CD8-positive, alpha-beta memory T cell (primary cell): ENCODE results near the gene USPL1. TPM values are rescaled to one million over a fixed set of nuclear protein-coding genes. Genes with fewer than 3 reads are reported as not detected.
A peak's percentile ranks its signal among the peaks of the same experiment; 100 is the strongest.
"Not testable (repeated sequence)": the region's sequence is repeated elsewhere in the genome, so short reads cannot be mapped to it uniquely, and the experiment has no call there.

Experiments used
- CTCF ChIA-PET: fragments of 350-600 bp; sonication (Branson Sonifier 250); formaldehyde crosslinking; loops from one replicate; lab custom pipeline; 2021; ENCODE audit warnings: antibody characterized with exemption; lab: Charles Lee
- POLR2A ChIA-PET: fragments of 350-600 bp; sonication (Branson Sonifier 250); formaldehyde crosslinking; loops from one replicate; lab custom pipeline; 2021; ENCODE audit warnings: antibody characterized with exemption; lab: Charles Lee
- DNase-seq, 5 donors: peaks; one replicate each; pipeline versions ENCODE4 v3.0.0 to v3.0.0-alpha.2; 2020 to 2022; ENCODE audit warnings: mixed read lengths in 1 of 5
- H3K27ac ChIP-seq: one replicate; pipeline ENCODE4 v1.7.0; 2013; ENCODE audit warnings: low read depth, mild to moderate bottlenecking, low read length, moderate library complexity
- H3K27me3 ChIP-seq: 2 replicates; pipeline ENCODE4 v1.7.0; 2013; ENCODE audit warnings: low read length, mild to moderate bottlenecking; ENCODE audit not compliant: insufficient read depth, poor library complexity, severe bottlenecking
- H3K36me3 ChIP-seq: 2 replicates; pipeline ENCODE4 v1.7.0; 2013; ENCODE audit warnings: mild to moderate bottlenecking, low read length, moderate library complexity; ENCODE audit not compliant: insufficient read depth
- H3K4me1 ChIP-seq: 2 replicates; pipeline ENCODE4 v1.7.0; 2013; ENCODE audit warnings: mild to moderate bottlenecking, low read length, moderate library complexity; ENCODE audit not compliant: insufficient read depth
- H3K4me3 ChIP-seq: 2 replicates; pipeline ENCODE4 v1.7.0; 2013; ENCODE audit warnings: mild to moderate bottlenecking, low read length
- H3K9me3 ChIP-seq: 2 replicates; pipeline ENCODE4 v1.7.0; 2013; ENCODE audit warnings: mild to moderate bottlenecking, low read length
- H3K27ac Mint-ChIP-seq, 8 donors: one replicate each; pipeline ENCODE4 v1.8.0; 2020 to 2021; ENCODE audit warnings: mixed read lengths in 8 of 8, mild to moderate bottlenecking in 6 of 8, inconsistent platforms in 3 of 8, moderate library complexity in 3 of 8
- H3K27me3 Mint-ChIP-seq, 2 donors: one replicate each; pipeline ENCODE4 v1.8.0; 2020 to 2021; ENCODE audit warnings: mixed read lengths in 2 of 2, mild to moderate bottlenecking in 1 of 2, moderate library complexity in 1 of 2
- H3K36me3 Mint-ChIP-seq, 3 donors: one replicate each; pipeline ENCODE4 v1.8.0; 2020 to 2021; ENCODE audit warnings: mixed read lengths in 3 of 3, inconsistent platforms in 1 of 3, mild to moderate bottlenecking in 1 of 3
- H3K4me1 Mint-ChIP-seq, 3 donors: one replicate each; pipeline ENCODE4 v1.8.0; 2020 to 2021; ENCODE audit warnings: mixed read lengths in 3 of 3, inconsistent platforms in 1 of 3, mild to moderate bottlenecking in 1 of 3
- H3K4me3 Mint-ChIP-seq, 7 donors: one replicate each; pipeline ENCODE4 v1.8.0; 2020 to 2021; ENCODE audit warnings: mixed read lengths in 7 of 7, mild to moderate bottlenecking in 6 of 7, moderate library complexity in 4 of 7, inconsistent platforms in 2 of 7
- H3K9me3 Mint-ChIP-seq, 5 donors: one replicate each; pipeline ENCODE4 v1.8.0; 2020 to 2022; ENCODE audit warnings: mixed read lengths in 5 of 5, mild to moderate bottlenecking in 3 of 5, moderate library complexity in 2 of 5, inconsistent platforms in 1 of 5
- polyA plus RNA-seq: library from polyadenylated mRNA; unstranded; fragments of 300-500 nt; fragmentation: Illumina TruSeq; gene quantifications from one replicate; pipeline ENCODE4 v1.2.3, GENCODE V29; 2021
- total RNA-seq, 2 experiments: library from RNA; stranded (reverse); gene quantifications; one replicate each; pipeline ENCODE4 v1.2.3, GENCODE V29; 2021

Gene USPL1
- total and polyA plus RNA-seq, 3 experiments from 2014 or later: 15.4 to 16.8 (median 15.6) TPM

- no peaks in the 10 kb centered on the region for H3K9me3 ChIP-seq
- peaks cover 20 to 43% (median 37%) of the 10 kb centered on the region in 3 donors for H3K4me1 Mint-ChIP-seq
- H3K4me1 ChIP-seq: no peaks in the 10 kb centered on the region
- no peak overlapping the region for H3K4me3 ChIP-seq
- H3K9me3 Mint-ChIP-seq: no peaks in the 10 kb centered on the region
- peaks cover 46% of the 10 kb centered on the region for H3K36me3 ChIP-seq
- no peaks in the 10 kb centered on the region for H3K27me3 Mint-ChIP-seq
- peak overlapping the region in 4 of 8 donors; percentile 6 to 61 (median 52) for H3K27ac Mint-ChIP-seq
- no peak overlapping the region for H3K4me3 Mint-ChIP-seq
- POLR2A ChIA-PET: interaction anchor here (1.0 kb wide), 1 partner anchor 18 kb away, joined by 3 read pairs; no protein-coding TSS in a partner anchor
- H3K27ac ChIP-seq: no peak overlapping the region
- H3K27me3 ChIP-seq: no peaks in the 10 kb centered on the region
- peaks cover 10 to 91% (median 29%) of the 10 kb centered on the region in 3 donors for H3K36me3 Mint-ChIP-seq
- CTCF ChIA-PET: no interaction called here
- no peak for DNase-seq
Observed at GRCh38 chr13:30647420-30647819, 29.7 kb downstream of the USPL1 start.

- H3K27ac ChIP-seq: no peak overlapping the region
- DNase-seq: no peak
- H3K4me1 ChIP-seq: no peaks in the 10 kb centered on the region
- Mint-ChIP-seq H3K4me1 (peaks cover 25 to 48% (median 43%) of the 10 kb centered on the region in 3 donors), H3K27me3 (no peaks in the 10 kb centered on the region), H3K36me3 (peaks cover 10 to 91% (median 27%) of the 10 kb centered on the region in 3 donors), H3K9me3 (no peaks in the 10 kb centered on the region), H3K27ac (peak overlapping the region in 5 of 8 donors; percentile 13 to 76 (median 34)), H3K4me3 (no peak overlapping the region)
- no peaks in the 10 kb centered on the region for H3K9me3 ChIP-seq
- peaks cover 40% of the 10 kb centered on the region for H3K36me3 ChIP-seq
- POLR2A ChIA-PET: interaction anchor here (1.0 kb wide), 1 partner anchor 18 kb away, joined by 3 read pairs; no protein-coding TSS in a partner anchor
- no peaks in the 10 kb centered on the region for H3K27me3 ChIP-seq
- H3K4me3 ChIP-seq: no peak overlapping the region
- CTCF ChIA-PET: no interaction called here
Observed at GRCh38 chr13:30647824-30648521, 30.3 kb downstream of the USPL1 start.

GRCh38 chr13:30648522-30649012, 30.8 kb downstream of the USPL1 start:
- Histone ChIP-seq H3K27me3 (no peaks in the 10 kb centered on the region), H3K4me3 (no peak overlapping the region), H3K27ac (no peak overlapping the region), H3K4me1 (no peaks in the 10 kb centered on the region), H3K36me3 (peaks cover 35% of the 10 kb centered on the region), H3K9me3 (no peaks in the 10 kb centered on the region)
- Mint-ChIP-seq H3K27ac (peak overlapping the region in 5 of 8 donors; percentile 8 to 93 (median 59)), H3K9me3 (no peaks in the 10 kb centered on the region), H3K27me3 (no peaks in the 10 kb centered on the region), H3K36me3 (peaks cover 7 to 92% (median 25%) of the 10 kb centered on the region in 3 donors), H3K4me3 (no peak overlapping the region), H3K4me1 (peaks cover 28 to 51% (median 49%) of the 10 kb centered on the region in 3 donors)
- ChIA-PET POLR2A (no interaction called here), CTCF (no interaction called here)
- DNase-seq: no peak

- DNase-seq, H3K4me3 Mint-ChIP-seq, H3K27me3 Mint-ChIP-seq, H3K4me3 ChIP-seq, H3K9me3 ChIP-seq, H3K9me3 Mint-ChIP-seq, H3K27ac ChIP-seq, CTCF ChIA-PET, H3K27me3 ChIP-seq, POLR2A ChIA-PET, H3K4me1 ChIP-seq: not testable (repeated sequence)
- peaks cover 14% of the 10 kb centered on the region for H3K36me3 ChIP-seq
- Mint-ChIP-seq H3K27ac (peak overlapping the region in 5 of 8 donors; percentile 12 to 69 (median 56)), H3K36me3 (peaks cover 13 to 84% (median 29%) of the 10 kb centered on the region in 3 donors), H3K4me1 (peaks cover 37 to 69% (median 62%) of the 10 kb centered on the region in 3 donors)
Observed at GRCh38 chr13:30651648-30652047, 33.9 kb downstream of the USPL1 start.

- H3K4me3 ChIP-seq: no peak overlapping the region
- ChIA-PET CTCF (interaction anchor here (1.4 kb wide), 1 partner anchor 18 kb away, joined by 3 read pairs; no protein-coding TSS in a partner anchor), POLR2A (no interaction called here)
- H3K27me3 ChIP-seq: no peaks in the 10 kb centered on the region
- H3K27ac ChIP-seq: no peak overlapping the region
- H3K27me3 Mint-ChIP-seq: no peaks in the 10 kb centered on the region
- no peaks in the 10 kb centered on the region for H3K9me3 Mint-ChIP-seq
- no peaks in the 10 kb centered on the region for H3K4me1 ChIP-seq
- H3K4me1 Mint-ChIP-seq: peaks cover 32 to 60% (median 54%) of the 10 kb centered on the region in 3 donors
- peaks cover 18 to 84% (median 32%) of the 10 kb centered on the region in 3 donors for H3K36me3 Mint-ChIP-seq
- DNase-seq: no peak
- H3K27ac Mint-ChIP-seq: peak overlapping the region in 7 of 8 donors; percentile 3 to 59 (median 26)
- peaks cover 10% of the 10 kb centered on the region for H3K36me3 ChIP-seq
- H3K9me3 ChIP-seq: no peaks in the 10 kb centered on the region
- no peak overlapping the region for H3K4me3 Mint-ChIP-seq
Observed at GRCh38 chr13:30652746-30653386, 35.1 kb downstream of the USPL1 start.

- no peaks in the 10 kb centered on the region for H3K9me3 ChIP-seq
- peaks cover 17% of the 10 kb centered on the region for H3K36me3 ChIP-seq
- H3K4me1 ChIP-seq: no peaks in the 10 kb centered on the region
- peak overlapping the region in 7 of 8 donors; percentile 10 to 99 (median 89) for H3K27ac Mint-ChIP-seq
- H3K4me3 ChIP-seq: no peak overlapping the region
- no peaks in the 10 kb centered on the region for H3K27me3 ChIP-seq
- H3K9me3 Mint-ChIP-seq: no peaks in the 10 kb centered on the region
- ChIA-PET CTCF (interaction anchor here (1.4 kb wide), 1 partner anchor 17 kb away, joined by 3 read pairs; no protein-coding TSS in a partner anchor), POLR2A (no interaction called here)
- DNase-seq: peak in 1 of 5 donors; percentile 20
- H3K36me3 Mint-ChIP-seq: peaks cover 18 to 83% (median 30%) of the 10 kb centered on the region in 3 donors
- no peak overlapping the region for H3K27ac ChIP-seq
- peaks cover 27 to 55% (median 44%) of the 10 kb centered on the region in 3 donors for H3K4me1 Mint-ChIP-seq
- H3K4me3 Mint-ChIP-seq: peak overlapping the region in 6 of 7 donors; percentile 31 to 84 (median 58)
- no peaks in the 10 kb centered on the region for H3K27me3 Mint-ChIP-seq
Observed at GRCh38 chr13:30654430-30654829, 36.7 kb downstream of the USPL1 start.

GRCh38 chr13:30656178-30656577, 38.5 kb downstream of the USPL1 start:
- Mint-ChIP-seq H3K4me1 (peaks cover 27 to 51% (median 36%) of the 10 kb centered on the region in 3 donors), H3K36me3 (peaks cover 11 to 72% (median 34%) of the 10 kb centered on the region in 3 donors), H3K9me3 (no peaks in the 10 kb centered on the region), H3K4me3 (no peak overlapping the region), H3K27ac (peak overlapping the region in 2 of 8 donors; percentile 8 to 18), H3K27me3 (no peaks in the 10 kb centered on the region)
- Histone ChIP-seq H3K4me1 (no peaks in the 10 kb centered on the region), H3K36me3 (peaks cover 17% of the 10 kb centered on the region), H3K4me3 (no peak overlapping the region), H3K27ac (no peak overlapping the region), H3K27me3 (no peaks in the 10 kb centered on the region), H3K9me3 (no peaks in the 10 kb centered on the region)
- DNase-seq: no peak
- POLR2A ChIA-PET: no interaction called here
- CTCF ChIA-PET: no interaction called here
